ENCODE results near the gene DNASE1L3.

The DNASE1L3 gene

GRCh38 chr3:58157700-58158099 is 53.1 kb downstream of the DNASE1L3 start:
- TF ChIP-seq CTCF (conservative IDR thresholded peaks at IDR 0.05; ENCODE audit: low read length) = no peak
- no peak overlapping the region for H3K4me3 ChIP-seq (ENCODE audit: low read length)
- DNase-seq (ENCODE audit: low read depth) = no peak

- no peak for TF ChIP-seq CTCF (conservative IDR thresholded peaks at IDR 0.05; ENCODE audit: low read length)
Observed at GRCh38 chr3:58155838-58156237, 54.9 kb downstream of the DNASE1L3 start.

GRCh38 chr3:58154626-58155449 is 55.9 kb downstream of the DNASE1L3 start:
- no peak overlapping the region for H3K4me3 ChIP-seq (ENCODE audit: low read length)
- no peak for DNase-seq (ENCODE audit: low read depth)
- no peak for TF ChIP-seq CTCF (conservative IDR thresholded peaks at IDR 0.05; ENCODE audit: low read length)

More at GRCh38 chr3:58155838-58156237, 54.9 kb downstream of the DNASE1L3 start:
- DNase-seq (ENCODE audit: low read depth) = no peak
- no peak overlapping the region for H3K4me3 ChIP-seq (ENCODE audit: low read length)

- no peak for TF ChIP-seq CTCF (conservative IDR thresholded peaks at IDR 0.05; ENCODE audit: low read length)
- DNase-seq (ENCODE audit: low read depth) = no peak
- no peak overlapping the region for H3K4me3 ChIP-seq (ENCODE audit: low read length)
Observed at GRCh38 chr3:58153371-58153770, 57.4 kb downstream of the DNASE1L3 start.

GRCh38 chr3:58152225-58153015 is 58.4 kb downstream of the DNASE1L3 start:
- H3K4me3 ChIP-seq (ENCODE audit: low read length) = no peak overlapping the region
- TF ChIP-seq CTCF (conservative IDR thresholded peaks at IDR 0.05; ENCODE audit: low read length) = no peak

GRCh38 chr3:58151637-58152036 is 59.1 kb downstream of the DNASE1L3 start:
- no peak overlapping the region for H3K4me3 ChIP-seq (ENCODE audit: low read length)
- TF ChIP-seq CTCF (conservative IDR thresholded peaks at IDR 0.05; ENCODE audit: low read length) = no peak
- peak; percentile 11 for DNase-seq (ENCODE audit: low read depth)

More at GRCh38 chr3:58152225-58153015, 58.4 kb downstream of the DNASE1L3 start:
- DNase-seq (ENCODE audit: low read depth) = no peak
